B cell (primary cell): ENCODE data around the gene IL1RAPL1. TPM values are rescaled to one million over a fixed set of nuclear protein-coding genes. Genes with fewer than 3 reads are reported as not detected.

Source experiments
- ATAC-seq: fragments of 200-7000 bp; cut with Tn5 transposase; one replicate; pipeline ENCODE4 v1.10.0; 2021; ENCODE audit warnings: low read depth, mild to moderate bottlenecking, moderate number of reproducible peaks, moderate library complexity
- CTCF ChIA-PET: fragments of 350-600 bp; sonication (Branson Sonifier 250); formaldehyde crosslinking; loops from one replicate; lab custom pipeline; 2021; ENCODE audit warnings: antibody characterized with exemption, inconsistent platforms; lab: Charles Lee
- POLR2A ChIA-PET: fragments of 350-600 bp; sonication (Branson Sonifier 250); formaldehyde crosslinking; loops from one replicate; lab custom pipeline; 2021; ENCODE audit warnings: antibody characterized with exemption; lab: Charles Lee
- DNase-seq: peaks from one replicate; pipeline ENCODE4 v3.0.0; 2013
- H2AFZ ChIP-seq: 2 replicates; pipeline ENCODE4 v1.6.1; 2012; ENCODE audit warnings: mild to moderate bottlenecking, low read depth, low read length; ENCODE audit not compliant: insufficient read depth, poor library complexity, severe bottlenecking
- H3K27ac ChIP-seq, 2 donors: 1 replicate in 1 of 2; 2 replicates in 1 of 2; pipeline ENCODE4 v1.5.1; 2012 to 2013; ENCODE audit warnings: low read length in 2 of 2, mild to moderate bottlenecking in 2 of 2, moderate library complexity in 1 of 2
- H3K27me3 ChIP-seq, 4 experiments: fragments of 200-600 bp in 1 of 4; sonication (generic) in 1 of 4; replicated peaks in 1 of 4; 1 replicate in 2 of 4; 2 replicates in 2 of 4; pipeline versions ENCODE4 v1.6.1 to v1.7.0; 2013 to 2016; ENCODE audit warnings: low read length in 3 of 4, mild to moderate bottlenecking in 2 of 4, mixed read lengths in 1 of 4, moderate library complexity in 1 of 4; ENCODE audit not compliant: insufficient read depth in 4 of 4, control insufficient read depth in 3 of 4; ENCODE audit errors: control extremely low read depth in 1 of 4
- H3K36me3 ChIP-seq, 2 experiments: replicated peaks in 1 of 2; 1 replicate in 1 of 2; 2 replicates in 1 of 2; pipeline versions ENCODE4 v1.6.1 to v1.7.1; 2013; ENCODE audit warnings: low read length in 1 of 2; ENCODE audit not compliant: insufficient read depth in 2 of 2, control insufficient read depth in 1 of 2; ENCODE audit errors: control extremely low read depth in 1 of 2, extremely low read depth in 1 of 2
- H3K4me1 ChIP-seq, 2 donors: fragments of 200-600 bp in 1 of 2; sonication (generic) in 1 of 2; 1 replicate in 1 of 2; 2 replicates in 1 of 2; pipeline versions ENCODE4 v1.5.1 to v1.6.1; 2013 to 2017; ENCODE audit warnings: low read length in 2 of 2; ENCODE audit not compliant: control insufficient read depth in 2 of 2, insufficient read depth in 2 of 2
- H3K4me2 ChIP-seq: replicated peaks from 2 replicates; pipeline ENCODE3; 2012; ENCODE audit warnings: mild to moderate bottlenecking, low read depth, low read length; ENCODE audit not compliant: poor library complexity, severe bottlenecking
- H3K4me3 ChIP-seq, 5 experiments: fragments of 200-600 bp in 1 of 5; sonication (generic) in 1 of 5; 1 replicate in 3 of 5; 2 replicates in 2 of 5; pipeline versions ENCODE4 v1.5.1 to v1.7.0; 2011 to 2016; ENCODE audit warnings: low read length in 4 of 5, mild to moderate bottlenecking in 4 of 5, low read depth in 2 of 5, control low read depth in 1 of 5, moderate library complexity in 1 of 5; ENCODE audit not compliant: insufficient read depth in 1 of 5; ENCODE audit errors: control extremely low read depth in 1 of 5, extremely low read depth in 1 of 5
- H3K79me2 ChIP-seq: fragments of 200-600 bp; sonication (generic); one replicate; pipeline ENCODE4 v1.6.0; 2016; ENCODE audit warnings: low read length; ENCODE audit not compliant: control insufficient read depth, insufficient read depth
- H3K9ac ChIP-seq: fragments of 200-600 bp; sonication (generic); 2 replicates; pipeline ENCODE4 v1.6.1; 2017; ENCODE audit warnings: mild to moderate bottlenecking, low read length, moderate library complexity
- H3K9me3 ChIP-seq, 3 donors: one replicate each; pipeline versions ENCODE4 v1.6.1 to v1.7.1; 2013; ENCODE audit warnings: low read length in 2 of 3; ENCODE audit not compliant: control insufficient read depth in 2 of 3, insufficient read depth in 1 of 3; ENCODE audit errors: control extremely low read depth in 1 of 3
- H4K20me1 ChIP-seq: 2 replicates; pipeline ENCODE4 v1.6.0; 2012; ENCODE audit warnings: mild to moderate bottlenecking, low read length; ENCODE audit not compliant: insufficient read depth, control insufficient read depth, poor library complexity, severe bottlenecking
- H3K27ac Mint-ChIP-seq: one replicate; pipeline ENCODE4 v1.8.0; 2021; ENCODE audit warnings: mixed read lengths
- H3K27me3 Mint-ChIP-seq: one replicate; pipeline ENCODE4 v1.8.0; 2021; ENCODE audit warnings: mixed read lengths
- H3K4me1 Mint-ChIP-seq: one replicate; pipeline ENCODE4 v1.8.0; 2021; ENCODE audit warnings: mixed read lengths
- H3K4me3 Mint-ChIP-seq: one replicate; pipeline ENCODE4 v1.8.0; 2021; ENCODE audit warnings: mixed read lengths
- H3K9me3 Mint-ChIP-seq: one replicate; pipeline ENCODE4 v1.8.0; 2022; ENCODE audit warnings: mixed read lengths; ENCODE audit not compliant: insufficient read depth
- EZH2 ChIP-seq: IDR thresholded peaks from 2 replicates; pipeline ENCODE4 v1.6.1; 2012; ENCODE audit warnings: borderline replicate concordance, low read depth, mild to moderate bottlenecking, moderate library complexity, low read length; ENCODE audit not compliant: insufficient read depth, poor library complexity, severe bottlenecking
- WGBS: methylation state at CpG from one replicate; pipeline ENCODE4 v1.1.5; 2013; ENCODE audit warnings: missing lambda C conversion rate; ENCODE audit not compliant: insufficient coverage; 5-methylcytosine and 5-hydroxymethylcytosine counted together
- intact Hi-C: fragments of 100-400 bp; cut with micrococcal nuclease; formaldehyde crosslinking; loops from one replicate; pipeline ENCODE4 v1.10.0; 2022
- polyA plus RNA-seq: library from polyadenylated mRNA; depleted of rRNA; stranded (reverse); fragments of >200 nt; gene quantifications from 2 replicates; pipeline ENCODE4 v1.2.3, GENCODE V29; 2012
- total RNA-seq, 2 donors: library from RNA; stranded (reverse); fragments of 120-200 nt in 1 of 2; gene quantifications; 1 replicate in 1 of 2; 2 replicates in 1 of 2; pipeline versions ENCODE4 v1.2.3 to v1.2.4, GENCODE V29; 2013 to 2022
- TF ChIP-seq, protein P1 (sequence below): fragments of 200-600 bp; IDR thresholded peaks from one replicate; pipeline ENCODE4 v1.8.0; 2022; ENCODE audit warnings: antibody characterized with exemption, mild to moderate bottlenecking

The IL1RAPL1 gene
- total and polyA plus RNA-seq, 2 donors (not counting 1 experiment from before 2014, with no cell fraction given), result not detected

DNA sequence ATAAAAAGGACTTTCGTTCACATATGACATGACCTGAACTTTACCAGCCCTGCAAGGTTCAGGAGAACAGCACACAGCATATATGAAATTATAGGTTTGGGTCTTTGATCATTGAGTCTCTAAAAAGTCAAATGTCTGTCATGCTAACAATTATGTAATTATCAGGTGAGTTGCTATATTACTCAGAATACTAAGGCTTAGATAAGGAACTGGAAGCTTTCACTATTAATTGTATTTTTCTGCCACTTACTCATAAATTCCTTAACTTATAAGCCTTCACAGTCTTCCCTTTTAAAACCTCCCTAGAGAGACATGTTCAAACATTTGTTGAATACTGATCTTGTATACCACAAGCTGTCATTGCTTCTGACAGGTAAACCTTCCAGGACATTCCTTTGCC is 1335.4 kb downstream of the IL1RAPL1 start:
- ATAC-seq (no peak), DNase-seq (no peak)
- no peak overlapping the region for H2AFZ ChIP-seq
- no peak overlapping the region for H3K9ac ChIP-seq
- no CpG with 5 or more reads among the region's 1 CpG for WGBS
- H3K4me3 ChIP-seq, result no peak overlapping the region
- no peaks in the 10 kb centered on the region for H3K27me3 ChIP-seq
- ChIA-PET POLR2A (no interaction called here), CTCF (no interaction called here)
- TF ChIP-seq, protein P1, sequence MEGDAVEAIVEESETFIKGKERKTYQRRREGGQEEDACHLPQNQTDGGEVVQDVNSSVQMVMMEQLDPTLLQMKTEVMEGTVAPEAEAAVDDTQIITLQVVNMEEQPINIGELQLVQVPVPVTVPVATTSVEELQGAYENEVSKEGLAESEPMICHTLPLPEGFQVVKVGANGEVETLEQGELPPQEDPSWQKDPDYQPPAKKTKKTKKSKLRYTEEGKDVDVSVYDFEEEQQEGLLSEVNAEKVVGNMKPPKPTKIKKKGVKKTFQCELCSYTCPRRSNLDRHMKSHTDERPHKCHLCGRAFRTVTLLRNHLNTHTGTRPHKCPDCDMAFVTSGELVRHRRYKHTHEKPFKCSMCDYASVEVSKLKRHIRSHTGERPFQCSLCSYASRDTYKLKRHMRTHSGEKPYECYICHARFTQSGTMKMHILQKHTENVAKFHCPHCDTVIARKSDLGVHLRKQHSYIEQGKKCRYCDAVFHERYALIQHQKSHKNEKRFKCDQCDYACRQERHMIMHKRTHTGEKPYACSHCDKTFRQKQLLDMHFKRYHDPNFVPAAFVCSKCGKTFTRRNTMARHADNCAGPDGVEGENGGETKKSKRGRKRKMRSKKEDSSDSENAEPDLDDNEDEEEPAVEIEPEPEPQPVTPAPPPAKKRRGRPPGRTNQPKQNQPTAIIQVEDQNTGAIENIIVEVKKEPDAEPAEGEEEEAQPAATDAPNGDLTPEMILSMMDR, result no peak
- no peak for TF ChIP-seq EZH2
- H3K4me3 Mint-ChIP-seq, result no peak overlapping the region
- intact Hi-C loops, result no loop called here
- H3K4me1 ChIP-seq, result no peaks in the 10 kb centered on the region
- no peak overlapping the region for H3K27ac ChIP-seq
- H3K27me3 Mint-ChIP-seq, result no peaks in the 10 kb centered on the region
- H3K36me3 ChIP-seq, result no peaks in the 10 kb centered on the region
- H3K4me1 Mint-ChIP-seq, result no peaks in the 10 kb centered on the region
- no peaks in the 10 kb centered on the region for H4K20me1 ChIP-seq
- H3K9me3 ChIP-seq, result peaks cover 0 to 2% (median 0%) of the 10 kb centered on the region in 3 donors
- H3K27ac Mint-ChIP-seq, result no peak overlapping the region
- no peaks in the 10 kb centered on the region for H3K9me3 Mint-ChIP-seq
- H3K79me2 ChIP-seq, result no peaks in the 10 kb centered on the region
- H3K4me2 ChIP-seq, result no peak overlapping the region

DNA sequence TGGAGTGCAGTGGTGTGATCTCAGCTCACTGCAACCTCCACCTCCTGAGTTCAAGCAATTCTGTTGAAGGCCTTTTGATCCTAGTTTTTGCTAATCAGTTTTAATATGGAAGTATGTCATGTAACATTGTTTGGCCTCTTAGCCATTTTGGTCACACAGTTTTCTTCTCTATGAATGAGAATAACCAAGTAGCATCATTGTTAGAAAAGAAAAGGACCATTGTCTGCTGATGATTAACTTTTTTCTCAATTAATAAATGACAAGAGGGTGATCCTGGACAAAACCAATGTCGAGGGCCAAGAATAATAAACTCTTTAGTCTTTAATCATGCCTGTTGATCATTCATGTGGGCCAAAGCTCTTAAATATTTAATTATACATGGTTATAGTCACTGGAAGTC is 1338.8 kb downstream of the IL1RAPL1 start:
- CTCF ChIA-PET, result no interaction called here
- POLR2A ChIA-PET, result no interaction called here
- no peaks in the 10 kb centered on the region for H3K9me3 ChIP-seq
- H3K27ac Mint-ChIP-seq, result no peak overlapping the region
- ATAC-seq (no peak), DNase-seq (no peak)
- H3K27me3 Mint-ChIP-seq, result no peaks in the 10 kb centered on the region
- H2AFZ ChIP-seq, result no peak overlapping the region
- no peaks in the 10 kb centered on the region for H3K4me1 ChIP-seq
- no peaks in the 10 kb centered on the region for H3K36me3 ChIP-seq
- no peak overlapping the region for H3K27ac ChIP-seq
- H3K4me3 ChIP-seq, result no peak overlapping the region
- H3K27me3 ChIP-seq, result no peaks in the 10 kb centered on the region
- no peaks in the 10 kb centered on the region for H3K9me3 Mint-ChIP-seq
- no peak for TF ChIP-seq EZH2
- TF ChIP-seq, protein P1, result no peak
- no peak overlapping the region for H3K4me2 ChIP-seq
- no peak overlapping the region for H3K4me3 Mint-ChIP-seq
- no peaks in the 10 kb centered on the region for H3K4me1 Mint-ChIP-seq
- no peak overlapping the region for H3K9ac ChIP-seq
- no CpG with 5 or more reads among the region's 1 CpG for WGBS
- no peaks in the 10 kb centered on the region for H4K20me1 ChIP-seq
- H3K79me2 ChIP-seq, result no peaks in the 10 kb centered on the region
- intact Hi-C loops, result no loop called here
